HepG2 (cell line): ENCODE results near the gene CYB5A. TPM values are rescaled to one million over a fixed set of nuclear protein-coding genes. Genes with fewer than 3 reads are reported as not detected.

Source experiments
- ARNT2 ChIP-seq: sonication (generic); formaldehyde crosslinking; IDR thresholded peaks from 2 replicates; pipeline ENCODE4 v1.8.0; 2022; ENCODE audit warnings: mild to moderate bottlenecking, low read depth, missing genetic modification reagents, moderate library complexity
- GFI1 ChIP-seq: sonication (generic); formaldehyde crosslinking; IDR thresholded peaks from 2 replicates; pipeline ENCODE4 v1.5.0; 2020; ENCODE audit warnings: missing genetic modification reagents, mild to moderate bottlenecking, borderline replicate concordance
- KLF13 ChIP-seq: sonication (generic); formaldehyde crosslinking; IDR thresholded peaks from 2 replicates; pipeline ENCODE4 v1.4.0; 2020; ENCODE audit warnings: mild to moderate bottlenecking, missing genetic modification reagents
- NCOA1 ChIP-seq: sonication (generic); formaldehyde crosslinking; IDR thresholded peaks from 2 replicates; pipeline ENCODE4 v1.9.0; 2021; ENCODE audit warnings: missing genetic modification reagents
- NCOR1 ChIP-seq: fragments of 200-600 bp; sonication (generic); IDR thresholded peaks from 2 replicates; pipeline ENCODE4 v1.7.0; 2017; ENCODE audit warnings: antibody characterized with exemption, low read length, borderline replicate concordance
- PITX1 ChIP-seq: sonication (generic); formaldehyde crosslinking; IDR thresholded peaks from 2 replicates; pipeline ENCODE4 v1.5.1; 2020; ENCODE audit warnings: mild to moderate bottlenecking, missing genetic modification reagents
- RXRB ChIP-seq: IDR thresholded peaks from 2 replicates; pipeline ENCODE4 v1.6.1; 2016; ENCODE audit warnings: borderline replicate concordance, missing genetic modification reagents, missing compliant biosample characterization
- SMARCE1 ChIP-seq: fragments of 450-650 bp; IDR thresholded peaks from 2 replicates; pipeline ENCODE4 v1.6.1; 2017; ENCODE audit warnings: borderline replicate concordance
- STAG1 ChIP-seq: sonication (generic); formaldehyde crosslinking; IDR thresholded peaks from 2 replicates; pipeline ENCODE4 v1.4.0; 2020; ENCODE audit warnings: missing genetic modification reagents
- XBP1 ChIP-seq: sonication (generic); formaldehyde crosslinking; IDR thresholded peaks from 2 replicates; pipeline ENCODE4 v1.5.0; 2020; ENCODE audit warnings: missing genetic modification reagents
- ZMYM3 ChIP-seq: sonication (generic); formaldehyde crosslinking; IDR thresholded peaks from 2 replicates; pipeline ENCODE4 v1.5.1; 2020; ENCODE audit warnings: mild to moderate bottlenecking, missing genetic modification reagents
- ZNF292 ChIP-seq: sonication (generic); formaldehyde crosslinking; IDR thresholded peaks from 2 replicates; pipeline ENCODE4 v1.8.1; 2022; ENCODE audit warnings: mild to moderate bottlenecking, low read depth, missing genetic modification reagents, borderline replicate concordance
- ZNF441 ChIP-seq: sonication (generic); formaldehyde crosslinking; IDR thresholded peaks from 2 replicates; pipeline ENCODE4 v1.7.0; 2021; ENCODE audit warnings: missing genetic modification reagents, borderline replicate concordance
- ZNF552 ChIP-seq: sonication (generic); formaldehyde crosslinking; IDR thresholded peaks from 2 replicates; pipeline ENCODE4 v1.9.0; 2022; ENCODE audit warnings: missing genetic modification reagents, mild to moderate bottlenecking, borderline replicate concordance
- ZNF615 ChIP-seq: sonication (generic); formaldehyde crosslinking; IDR thresholded peaks from 2 replicates; pipeline ENCODE4 v1.5.0; 2020; ENCODE audit warnings: mild to moderate bottlenecking, missing genetic modification reagents, borderline replicate concordance
- ZNF644 ChIP-seq: IDR thresholded peaks from 2 replicates; pipeline ENCODE4 v1.6.1; 2016; ENCODE audit warnings: low read depth
- ZNF652 ChIP-seq: IDR thresholded peaks from 2 replicates; pipeline ENCODE4 v1.6.1; 2016; ENCODE audit warnings: low read depth, borderline replicate concordance
- ZNF746 ChIP-seq: sonication (generic); formaldehyde crosslinking; IDR thresholded peaks from 2 replicates; pipeline ENCODE4 v1.8.0; 2022; ENCODE audit warnings: mild to moderate bottlenecking, missing genetic modification reagents
- polyA plus RNA-seq, 8 experiments: library from polyadenylated mRNA; depleted of rRNA in 3 of 8; stranded (reverse) in 7 of 8; unstranded in 1 of 8; fragments of >200 nt; fragmentation: Illumina TruSeq in 4 of 8; extraction: Trizol in 4 of 8; gene quantifications; 2 replicates each; pipeline versions ENCODE4 v1.2.1 to v1.2.3, GENCODE V29; 2011 to 2016; ENCODE audit warnings: low read depth in 4 of 8, missing spikeins in 1 of 8, mixed read lengths in 1 of 8; ENCODE audit not compliant: insufficient read depth in 1 of 8
- total RNA-seq, 5 experiments: library from RNA; depleted of rRNA; stranded (reverse); fragments of >200 nt; fragmentation: Illumina TruSeq; extraction: Trizol; gene quantifications; 2 replicates each; pipeline ENCODE4 v1.2.3, GENCODE V29; 2016; ENCODE audit warnings: low read depth in 1 of 5
- TF ChIP-seq, protein P1 (sequence below): IDR thresholded peaks from 2 replicates; pipeline ENCODE4 v1.6.1; 2016
- TF ChIP-seq, protein P2 (sequence below): sonication (generic); formaldehyde crosslinking; IDR thresholded peaks from 2 replicates; pipeline ENCODE4 v1.4.0; 2020; ENCODE audit warnings: missing genetic modification reagents
- TF ChIP-seq, protein P3 (sequence below): sonication (generic); formaldehyde crosslinking; IDR thresholded peaks from 2 replicates; pipeline ENCODE4 v1.9.0; 2021; ENCODE audit warnings: missing genetic modification reagents, borderline replicate concordance
- TF ChIP-seq, protein P4 (sequence below): sonication (generic); formaldehyde crosslinking; IDR thresholded peaks from 2 replicates; pipeline ENCODE4 v1.4.0; 2020; ENCODE audit warnings: missing genetic modification reagents, borderline replicate concordance

Gene CYB5A
- total and polyA plus RNA-seq, 2 of the 13 experiments (the other 11 are each of a cell fraction or from before 2014, with no cell fraction given) = 215 to 356 TPM

DNA sequence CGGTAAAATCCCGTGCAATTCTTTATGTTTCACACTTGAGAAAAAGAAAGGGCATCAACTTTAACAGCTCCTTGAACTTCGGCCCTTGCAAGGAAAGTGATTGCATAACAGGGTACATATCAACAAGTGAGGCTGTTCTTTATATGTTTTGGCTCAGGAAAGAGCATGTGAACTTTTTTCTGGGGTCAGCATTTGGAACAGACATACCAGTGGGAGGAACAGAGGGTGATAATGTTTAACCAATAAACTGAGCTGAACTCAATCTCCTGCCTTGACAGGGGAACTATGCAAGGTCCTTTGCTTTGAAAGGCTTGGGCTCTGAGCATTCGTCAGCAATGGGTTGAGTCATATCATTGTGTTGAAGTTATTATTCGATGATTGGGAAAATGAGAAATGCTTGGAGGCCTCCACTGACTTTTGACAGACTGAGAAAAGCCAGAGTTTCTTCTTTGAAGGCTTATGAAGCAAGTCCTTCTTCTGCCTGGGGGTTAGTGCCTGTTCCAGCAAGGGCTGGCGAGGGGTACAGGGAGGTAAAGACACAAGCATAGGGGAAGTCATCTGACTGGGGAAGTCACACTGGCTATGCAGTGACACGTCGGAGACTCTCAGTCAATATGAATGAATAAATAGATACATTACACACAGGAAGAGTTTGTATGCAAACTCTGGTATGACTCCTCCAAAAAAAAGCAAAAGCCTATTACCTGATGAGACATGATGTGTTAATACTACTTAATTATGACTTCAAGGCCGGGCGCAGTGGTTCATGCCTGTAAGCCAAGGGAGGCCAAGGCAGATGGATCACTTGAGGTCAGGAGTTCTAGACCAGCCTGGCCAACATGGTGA, 57.2 kb downstream of the CYB5A start (continued):
- peak; percentile 56; the same call in 1 of the 2 replicates for TF ChIP-seq ZNF292 (CRISPR knock-in tag)
- TF ChIP-seq, protein P1, sequence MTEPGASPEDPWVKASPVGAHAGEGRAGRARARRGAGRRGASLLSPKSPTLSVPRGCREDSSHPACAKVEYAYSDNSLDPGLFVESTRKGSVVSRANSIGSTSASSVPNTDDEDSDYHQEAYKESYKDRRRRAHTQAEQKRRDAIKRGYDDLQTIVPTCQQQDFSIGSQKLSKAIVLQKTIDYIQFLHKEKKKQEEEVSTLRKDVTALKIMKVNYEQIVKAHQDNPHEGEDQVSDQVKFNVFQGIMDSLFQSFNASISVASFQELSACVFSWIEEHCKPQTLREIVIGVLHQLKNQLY (CRISPR knock-in tag) = peak; percentile 78
- TF ChIP-seq GFI1 (CRISPR knock-in tag) = peak; percentile 86
- TF ChIP-seq NCOA1 = peak; percentile 52; the same call in 1 of the 2 replicates
- TF ChIP-seq, protein P2, sequence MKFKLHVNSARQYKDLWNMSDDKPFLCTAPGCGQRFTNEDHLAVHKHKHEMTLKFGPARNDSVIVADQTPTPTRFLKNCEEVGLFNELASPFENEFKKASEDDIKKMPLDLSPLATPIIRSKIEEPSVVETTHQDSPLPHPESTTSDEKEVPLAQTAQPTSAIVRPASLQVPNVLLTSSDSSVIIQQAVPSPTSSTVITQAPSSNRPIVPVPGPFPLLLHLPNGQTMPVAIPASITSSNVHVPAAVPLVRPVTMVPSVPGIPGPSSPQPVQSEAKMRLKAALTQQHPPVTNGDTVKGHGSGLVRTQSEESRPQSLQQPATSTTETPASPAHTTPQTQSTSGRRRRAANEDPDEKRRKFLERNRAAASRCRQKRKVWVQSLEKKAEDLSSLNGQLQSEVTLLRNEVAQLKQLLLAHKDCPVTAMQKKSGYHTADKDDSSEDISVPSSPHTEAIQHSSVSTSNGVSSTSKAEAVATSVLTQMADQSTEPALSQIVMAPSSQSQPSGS (CRISPR knock-in tag) = peak; percentile 88
- TF ChIP-seq, protein P3, sequence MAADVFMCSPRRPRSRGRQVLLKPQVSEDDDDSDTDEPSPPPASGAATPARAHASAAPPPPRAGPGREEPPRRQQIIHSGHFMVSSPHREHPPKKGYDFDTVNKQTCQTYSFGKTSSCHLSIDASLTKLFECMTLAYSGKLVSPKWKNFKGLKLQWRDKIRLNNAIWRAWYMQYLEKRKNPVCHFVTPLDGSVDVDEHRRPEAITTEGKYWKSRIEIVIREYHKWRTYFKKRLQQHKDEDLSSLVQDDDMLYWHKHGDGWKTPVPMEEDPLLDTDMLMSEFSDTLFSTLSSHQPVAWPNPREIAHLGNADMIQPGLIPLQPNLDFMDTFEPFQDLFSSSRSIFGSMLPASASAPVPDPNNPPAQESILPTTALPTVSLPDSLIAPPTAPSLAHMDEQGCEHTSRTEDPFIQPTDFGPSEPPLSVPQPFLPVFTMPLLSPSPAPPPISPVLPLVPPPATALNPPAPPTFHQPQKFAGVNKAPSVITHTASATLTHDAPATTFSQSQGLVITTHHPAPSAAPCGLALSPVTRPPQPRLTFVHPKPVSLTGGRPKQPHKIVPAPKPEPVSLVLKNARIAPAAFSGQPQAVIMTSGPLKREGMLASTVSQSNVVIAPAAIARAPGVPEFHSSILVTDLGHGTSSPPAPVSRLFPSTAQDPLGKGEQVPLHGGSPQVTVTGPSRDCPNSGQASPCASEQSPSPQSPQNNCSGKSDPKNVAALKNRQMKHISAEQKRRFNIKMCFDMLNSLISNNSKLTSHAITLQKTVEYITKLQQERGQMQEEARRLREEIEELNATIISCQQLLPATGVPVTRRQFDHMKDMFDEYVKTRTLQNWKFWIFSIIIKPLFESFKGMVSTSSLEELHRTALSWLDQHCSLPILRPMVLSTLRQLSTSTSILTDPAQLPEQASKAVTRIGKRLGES (CRISPR knock-in tag) = no peak
- TF ChIP-seq ZNF615 (CRISPR knock-in tag) = no peak; the same call in 1 of the 2 replicates
- TF ChIP-seq PITX1 (CRISPR knock-in tag) = peak; percentile 44
- TF ChIP-seq XBP1 (CRISPR knock-in tag) = peak; percentile 29; the same call in 1 of the 2 replicates
- peak; percentile 76 for TF ChIP-seq ZNF644 (CRISPR knock-in tag)
- TF ChIP-seq ZNF441 (CRISPR knock-in tag) = 0 out of 2 replicates have a peak, but pooled peaks have one; percentile 24
- peak; percentile 37; the same call in 1 of the 2 replicates for TF ChIP-seq ZMYM3 (CRISPR knock-in tag)
- TF ChIP-seq ARNT2 (CRISPR knock-in tag) = 0 out of 2 replicates have a peak, but pooled peaks have one; percentile 47
- TF ChIP-seq STAG1 (CRISPR knock-in tag) = peak; percentile 21; the same call in 1 of the 2 replicates
- no peak for TF ChIP-seq KLF13 (CRISPR knock-in tag)
- TF ChIP-seq NCOR1 = peak; percentile 94
- no peak for TF ChIP-seq SMARCE1
- 0 out of 2 replicates have a peak, but pooled peaks have one; percentile 28 for TF ChIP-seq ZNF552 (CRISPR knock-in tag)
- TF ChIP-seq RXRB = peak; percentile 99
- TF ChIP-seq, protein P4, sequence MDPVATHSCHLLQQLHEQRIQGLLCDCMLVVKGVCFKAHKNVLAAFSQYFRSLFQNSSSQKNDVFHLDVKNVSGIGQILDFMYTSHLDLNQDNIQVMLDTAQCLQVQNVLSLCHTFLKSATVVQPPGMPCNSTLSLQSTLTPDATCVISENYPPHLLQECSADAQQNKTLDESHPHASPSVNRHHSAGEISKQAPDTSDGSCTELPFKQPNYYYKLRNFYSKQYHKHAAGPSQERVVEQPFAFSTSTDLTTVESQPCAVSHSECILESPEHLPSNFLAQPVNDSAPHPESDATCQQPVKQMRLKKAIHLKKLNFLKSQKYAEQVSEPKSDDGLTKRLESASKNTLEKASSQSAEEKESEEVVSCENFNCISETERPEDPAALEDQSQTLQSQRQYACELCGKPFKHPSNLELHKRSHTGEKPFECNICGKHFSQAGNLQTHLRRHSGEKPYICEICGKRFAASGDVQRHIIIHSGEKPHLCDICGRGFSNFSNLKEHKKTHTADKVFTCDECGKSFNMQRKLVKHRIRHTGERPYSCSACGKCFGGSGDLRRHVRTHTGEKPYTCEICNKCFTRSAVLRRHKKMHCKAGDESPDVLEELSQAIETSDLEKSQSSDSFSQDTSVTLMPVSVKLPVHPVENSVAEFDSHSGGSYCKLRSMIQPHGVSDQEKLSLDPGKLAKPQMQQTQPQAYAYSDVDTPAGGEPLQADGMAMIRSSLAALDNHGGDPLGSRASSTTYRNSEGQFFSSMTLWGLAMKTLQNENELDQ (CRISPR knock-in tag) = no peak
- TF ChIP-seq ZNF652 (CRISPR knock-in tag) = peak; percentile 61; the same call in 1 of the 2 replicates
- TF ChIP-seq ZNF746 (CRISPR knock-in tag) = peak; percentile 56; the same call in 1 of the 2 replicates
